ENCODE measurements around the gene SLC25A22. TPM values are rescaled to one million over a fixed set of nuclear protein-coding genes. Genes with fewer than 3 reads are reported as not detected.

The SLC25A22 gene
- total and polyA plus RNA-seq, 9 of the 15 experiments (the other 6 are each of a cell fraction or from before 2014, with no cell fraction given): 0.41 to 55.4 (median 11.4) TPM

DNA sequence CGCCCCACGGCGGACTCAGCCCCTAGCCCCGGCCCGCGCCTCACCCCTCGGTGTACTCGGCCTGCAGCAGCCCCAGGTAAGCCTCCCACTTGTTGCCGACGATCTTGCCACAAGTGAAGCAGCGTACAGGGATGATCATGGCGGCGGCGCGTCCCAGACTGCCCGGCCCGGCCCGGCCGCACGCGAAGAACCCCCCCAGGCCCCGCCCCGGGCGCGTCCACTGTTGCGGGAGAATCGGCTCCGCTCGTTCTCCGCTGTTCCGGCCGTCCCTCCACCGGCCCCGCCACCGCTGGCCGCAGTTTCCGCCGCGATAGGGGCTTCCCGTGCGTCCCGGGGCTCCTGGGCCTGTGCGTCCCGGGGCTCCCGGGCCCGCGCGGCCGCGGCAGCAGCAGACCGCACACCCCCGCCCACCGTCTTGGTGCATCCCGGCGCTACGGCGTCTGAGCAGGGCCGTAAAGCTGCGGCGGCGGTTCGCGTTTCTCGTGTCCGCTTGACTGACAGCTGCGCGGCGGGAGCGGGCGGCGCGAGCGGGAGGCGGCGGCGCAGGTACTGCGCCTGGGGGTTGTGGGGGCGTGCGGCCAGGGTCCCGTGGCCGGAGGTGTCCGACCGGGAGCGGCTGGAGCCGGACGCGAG lies 44.4 kb upstream of the SLC25A22 start, which contains the start of the genes POLR2L and TSPAN4 (continued):
- TF ChIP-seq CTCF (IDR thresholded peaks at IDR 0.05 in 2 of 3, conservative IDR thresholded peaks at IDR 0.05 in 1 of 3; ENCODE audit: insufficient read depth in 2 of 3, low read depth in 1 of 3, low read length in 3 of 3): 0 out of 6 replicates have a peak, but pooled peaks of 1 of the 3 experiments have one; percentile 14
- TF ChIP-seq, protein P1, sequence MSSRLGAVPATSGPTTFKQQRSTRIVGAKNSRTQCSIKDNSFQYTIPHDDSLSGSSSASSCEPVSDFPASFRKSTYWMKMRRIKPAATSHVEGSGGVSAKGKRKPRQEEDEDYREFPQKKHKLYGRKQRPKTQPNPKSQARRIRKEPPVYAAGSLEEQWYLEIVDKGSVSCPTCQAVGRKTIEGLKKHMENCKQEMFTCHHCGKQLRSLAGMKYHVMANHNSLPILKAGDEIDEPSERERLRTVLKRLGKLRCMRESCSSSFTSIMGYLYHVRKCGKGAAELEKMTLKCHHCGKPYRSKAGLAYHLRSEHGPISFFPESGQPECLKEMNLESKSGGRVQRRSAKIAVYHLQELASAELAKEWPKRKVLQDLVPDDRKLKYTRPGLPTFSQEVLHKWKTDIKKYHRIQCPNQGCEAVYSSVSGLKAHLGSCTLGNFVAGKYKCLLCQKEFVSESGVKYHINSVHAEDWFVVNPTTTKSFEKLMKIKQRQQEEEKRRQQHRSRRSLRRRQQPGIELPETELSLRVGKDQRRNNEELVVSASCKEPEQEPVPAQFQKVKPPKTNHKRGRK (tag; IDR thresholded peaks at IDR 0.05): no peak
- TF ChIP-seq PYGO2 (tag; IDR thresholded peaks at IDR 0.05): no peak
- TF ChIP-seq CBX3 (IDR thresholded peaks at IDR 0.05; ENCODE audit: borderline replicate concordance in 1 of 2, low read length in 2 of 2): no peak
- no peak for TF ChIP-seq RFX1 (IDR thresholded peaks at IDR 0.05)
- TF ChIP-seq HIVEP1 (CRISPR knock-in tag; IDR thresholded peaks at IDR 0.05): 0 out of 2 replicates have a peak, but pooled peaks have one; percentile 38
- no peak for TF ChIP-seq NCOA2 (IDR thresholded peaks at IDR 0.05; ENCODE audit: partially characterized antibody in 2 of 2)
- TF ChIP-seq ZNF584 (CRISPR knock-in tag; IDR thresholded peaks at IDR 0.05; ENCODE audit: low read depth): no peak
- TF ChIP-seq ETS2 (tag; IDR thresholded peaks at IDR 0.05; ENCODE audit: borderline replicate concordance, poor library complexity, severe bottlenecking): no peak
- TF ChIP-seq, protein P2, sequence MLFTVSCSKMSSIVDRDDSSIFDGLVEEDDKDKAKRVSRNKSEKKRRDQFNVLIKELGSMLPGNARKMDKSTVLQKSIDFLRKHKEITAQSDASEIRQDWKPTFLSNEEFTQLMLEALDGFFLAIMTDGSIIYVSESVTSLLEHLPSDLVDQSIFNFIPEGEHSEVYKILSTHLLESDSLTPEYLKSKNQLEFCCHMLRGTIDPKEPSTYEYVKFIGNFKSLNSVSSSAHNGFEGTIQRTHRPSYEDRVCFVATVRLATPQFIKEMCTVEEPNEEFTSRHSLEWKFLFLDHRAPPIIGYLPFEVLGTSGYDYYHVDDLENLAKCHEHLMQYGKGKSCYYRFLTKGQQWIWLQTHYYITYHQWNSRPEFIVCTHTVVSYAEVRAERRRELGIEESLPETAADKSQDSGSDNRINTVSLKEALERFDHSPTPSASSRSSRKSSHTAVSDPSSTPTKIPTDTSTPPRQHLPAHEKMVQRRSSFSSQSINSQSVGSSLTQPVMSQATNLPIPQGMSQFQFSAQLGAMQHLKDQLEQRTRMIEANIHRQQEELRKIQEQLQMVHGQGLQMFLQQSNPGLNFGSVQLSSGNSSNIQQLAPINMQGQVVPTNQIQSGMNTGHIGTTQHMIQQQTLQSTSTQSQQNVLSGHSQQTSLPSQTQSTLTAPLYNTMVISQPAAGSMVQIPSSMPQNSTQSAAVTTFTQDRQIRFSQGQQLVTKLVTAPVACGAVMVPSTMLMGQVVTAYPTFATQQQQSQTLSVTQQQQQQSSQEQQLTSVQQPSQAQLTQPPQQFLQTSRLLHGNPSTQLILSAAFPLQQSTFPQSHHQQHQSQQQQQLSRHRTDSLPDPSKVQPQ (CRISPR knock-in tag; IDR thresholded peaks at IDR 0.05; ENCODE audit: borderline replicate concordance): no peak
- peak; percentile 89; the same call in 1 of the 2 replicates for TF ChIP-seq ESRRA (IDR thresholded peaks at IDR 0.05; ENCODE audit: borderline replicate concordance, low read depth)
- peak; percentile 89 for TF ChIP-seq TCF7L2 (IDR thresholded peaks at IDR 0.05; ENCODE audit: low read depth, low read length)
- TF ChIP-seq NR1H2 (CRISPR knock-in tag; IDR thresholded peaks at IDR 0.05): peak; percentile 20; the same call in 1 of the 2 replicates
- TF ChIP-seq CEBPB (tag; IDR thresholded peaks at IDR 0.05): no peak
- TF ChIP-seq MYBL2 (IDR thresholded peaks at IDR 0.05; ENCODE audit: low read depth): no peak
- TF ChIP-seq MYBL2 (CRISPR knock-in tag; IDR thresholded peaks at IDR 0.05; ENCODE audit: borderline replicate concordance): no peak

Data from K562 (cell line).